Stimulated activated CD8-positive, alpha-beta memory T cell treated with anti-CD3 and anti-CD28 coated beads, Interleukin-12 subunit alpha, Interleukin-12 subunit beta, amount 100 ng/mL, for 1 hour (primary cell): Measurements from ENCODE around the gene APC.

Experiments
- DNase-seq: peaks from one replicate; pipeline ENCODE4 v3.0.0-alpha.2; 2020; ENCODE audit warnings: low read depth

APC gene

DNA sequence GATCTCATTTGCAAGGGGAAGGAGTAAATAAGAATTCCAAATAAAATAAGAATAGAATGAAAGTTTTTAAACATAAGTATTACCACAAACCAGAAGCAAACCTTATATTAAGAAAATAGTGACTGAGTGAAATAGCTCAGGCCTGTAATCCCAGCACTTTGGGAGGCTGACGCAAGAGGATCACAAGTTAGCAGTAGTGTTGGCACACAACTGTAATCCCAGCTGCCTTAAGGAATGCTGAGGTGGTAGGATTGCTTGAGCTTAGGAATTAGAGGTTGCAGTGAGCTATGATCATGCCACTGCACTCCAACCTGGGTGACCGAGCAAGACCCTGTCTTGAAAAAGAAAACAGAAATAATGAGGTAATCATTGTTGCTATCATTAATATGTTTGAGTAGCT lies 47.0 kb downstream of the APC start:
- no peak for DNase-seq

DNA sequence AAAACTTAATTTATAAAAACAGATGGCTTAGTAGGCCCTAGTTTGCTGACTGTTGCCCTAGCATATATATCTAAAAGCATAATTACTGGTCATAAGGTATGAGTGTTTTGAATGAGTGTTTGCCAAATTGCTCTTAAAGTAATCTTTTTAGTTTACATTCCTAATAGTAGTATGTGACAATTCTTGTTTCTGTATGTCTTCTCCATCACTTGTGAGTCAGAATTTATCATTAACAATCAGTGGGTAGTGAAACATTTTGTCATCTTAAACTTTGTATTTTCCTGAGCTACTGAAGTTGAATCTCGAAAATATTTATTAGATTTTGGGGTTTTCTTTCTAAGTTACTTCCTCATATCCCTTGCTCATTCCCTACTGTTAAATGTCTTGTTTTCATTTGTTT lies 49.6 kb downstream of the APC start:
- no peak for DNase-seq

DNA sequence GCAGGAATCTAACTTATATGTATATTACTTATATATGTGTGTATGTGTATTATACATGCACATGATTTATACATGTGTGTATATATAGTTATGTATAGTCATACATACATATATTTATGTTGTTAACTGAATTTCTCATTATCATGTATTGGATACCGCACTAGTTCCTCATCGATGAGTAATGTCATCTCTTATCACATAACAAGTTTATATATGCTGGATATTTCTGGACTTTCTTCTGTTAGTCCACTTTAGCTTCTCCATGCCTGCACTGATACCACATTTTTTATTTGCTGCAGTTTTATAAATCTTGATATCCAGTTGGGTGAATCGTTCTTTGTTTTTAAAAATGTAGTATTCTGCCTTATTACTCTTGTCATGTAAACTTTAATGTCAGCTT lies 50.2 kb downstream of the APC start:
- no peak for DNase-seq

DNA sequence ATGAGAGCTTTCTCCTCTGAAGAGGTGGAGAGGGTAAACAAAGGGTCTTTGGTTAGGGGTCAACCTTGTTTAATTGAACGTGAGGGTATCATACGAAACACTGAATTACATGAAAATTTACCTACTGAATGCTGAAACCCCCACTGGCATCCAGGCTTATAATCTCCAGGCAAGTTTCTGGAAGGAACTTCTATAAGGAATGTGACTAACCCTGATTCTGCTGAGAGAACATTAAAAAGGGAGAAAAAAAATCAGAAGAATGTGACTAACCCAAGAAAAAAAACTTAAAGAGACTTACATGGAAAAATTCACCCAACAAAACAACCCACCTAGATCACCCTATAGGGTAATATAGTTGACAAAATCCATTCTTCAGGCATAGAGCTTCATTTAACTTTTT lies 55.5 kb downstream of the APC start:
- no peak for DNase-seq

DNA sequence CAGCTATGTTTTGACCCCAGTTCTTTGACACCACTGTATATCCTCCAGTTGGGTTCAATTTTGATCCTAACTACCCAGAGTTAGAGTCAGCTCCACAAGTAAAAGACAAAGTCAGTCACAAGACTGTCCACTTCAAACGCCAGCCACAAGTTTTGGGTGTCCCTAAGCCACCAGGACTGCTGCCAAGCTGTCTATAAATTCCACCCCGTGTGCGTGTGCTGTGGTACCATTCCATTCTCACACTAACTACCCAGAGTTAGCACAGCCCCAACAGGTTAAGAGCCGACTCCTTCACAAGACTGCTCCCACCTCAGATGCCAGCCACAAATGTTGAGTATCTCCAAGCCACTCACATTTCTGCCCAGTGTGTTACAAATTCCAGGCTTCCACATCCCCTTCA lies 56.7 kb downstream of the APC start:
- DNase-seq, result no peak

DNA sequence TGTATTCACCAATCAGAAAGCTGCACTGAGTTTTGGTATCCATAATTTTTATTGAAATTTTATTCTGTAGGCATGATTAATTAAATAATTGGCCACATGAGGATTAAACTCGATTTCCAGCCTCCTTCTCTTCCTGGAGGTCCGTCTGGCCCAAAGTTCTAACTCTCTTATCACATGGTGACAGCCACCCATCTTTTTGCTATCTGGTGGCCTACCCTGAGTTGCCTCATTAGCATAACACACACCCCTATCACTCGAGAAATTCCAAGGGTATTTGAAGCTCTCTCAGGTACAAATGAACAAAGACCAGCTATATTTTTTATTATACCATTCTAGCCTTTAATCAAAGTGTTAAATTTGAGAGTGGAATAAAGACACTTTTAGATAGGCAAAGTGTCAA lies 57.7 kb downstream of the APC start:
- DNase-seq, result no peak

DNA sequence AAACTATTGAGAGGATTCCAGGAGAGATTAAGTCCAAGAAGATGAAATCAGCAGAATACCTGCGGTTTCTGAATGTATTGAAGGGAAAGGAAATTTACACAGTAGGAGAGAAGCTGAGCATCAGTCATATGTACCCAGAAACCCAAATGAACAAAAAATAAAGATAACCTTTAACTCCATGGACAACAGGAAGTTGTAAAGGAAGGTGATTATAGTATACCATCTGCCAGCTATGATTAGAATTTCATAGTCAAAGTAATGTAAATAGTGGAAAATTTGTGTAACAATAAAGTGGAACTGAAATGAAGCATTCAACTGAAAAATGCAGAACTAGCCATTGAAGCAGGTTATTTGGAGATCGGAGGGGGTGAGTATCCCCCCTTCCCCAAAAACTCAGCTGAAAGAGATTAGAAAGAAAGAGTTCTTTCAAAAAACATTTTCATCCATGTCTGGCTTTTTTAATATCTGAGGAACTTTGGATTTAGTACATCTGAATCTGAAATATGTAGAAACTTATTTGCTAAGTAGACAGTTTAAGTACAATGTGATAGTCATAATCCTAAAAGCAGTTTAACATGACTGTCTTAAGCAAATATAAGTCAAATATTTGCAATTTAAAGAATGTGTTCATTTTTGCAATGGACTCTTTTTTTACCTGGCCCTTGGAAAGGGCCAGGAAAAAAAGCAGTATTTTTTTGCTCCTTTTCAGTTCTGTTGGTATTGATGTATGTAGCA lies 58.4 kb downstream of the APC start:
- no peak for DNase-seq

DNA sequence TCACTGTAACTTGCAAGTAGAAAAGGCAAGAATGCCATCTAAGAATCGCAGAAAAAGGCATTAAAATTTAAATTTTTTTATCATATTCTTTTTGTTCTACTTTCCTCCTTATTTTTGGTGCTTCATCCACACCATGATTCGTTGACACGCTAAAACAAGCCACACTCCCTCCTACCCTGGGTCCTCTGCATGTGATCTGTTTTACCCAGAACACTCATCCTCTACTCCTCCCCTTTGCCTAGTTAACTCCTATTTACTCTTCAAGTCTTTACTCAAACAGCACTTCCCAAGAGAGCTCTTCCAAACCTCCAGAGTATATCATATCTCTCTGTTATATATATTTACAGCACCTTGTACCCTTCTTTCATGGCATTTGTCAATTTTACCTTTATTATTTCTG lies 62.0 kb downstream of the APC start:
- no peak for DNase-seq

DNA sequence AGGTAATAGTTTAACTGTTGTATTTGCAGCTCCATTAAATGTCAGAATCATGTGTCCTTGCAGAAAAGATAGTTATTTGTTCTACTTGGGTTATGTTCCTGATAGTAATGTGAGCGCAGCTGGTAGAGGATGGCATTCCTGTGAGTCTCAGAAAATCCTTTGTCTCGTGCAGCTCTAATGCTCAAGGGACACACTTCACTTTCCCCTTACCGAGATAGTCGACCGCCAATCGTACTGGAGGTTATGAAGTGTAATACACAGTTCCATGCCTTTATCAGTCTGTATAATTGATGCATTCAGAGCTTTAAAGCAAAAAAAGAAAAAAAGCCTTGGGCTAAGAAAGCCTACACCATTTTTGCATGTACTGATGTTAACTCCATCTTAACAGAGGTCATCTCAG lies 63.2 kb downstream of the APC start:
- DNase-seq, result no peak

DNA sequence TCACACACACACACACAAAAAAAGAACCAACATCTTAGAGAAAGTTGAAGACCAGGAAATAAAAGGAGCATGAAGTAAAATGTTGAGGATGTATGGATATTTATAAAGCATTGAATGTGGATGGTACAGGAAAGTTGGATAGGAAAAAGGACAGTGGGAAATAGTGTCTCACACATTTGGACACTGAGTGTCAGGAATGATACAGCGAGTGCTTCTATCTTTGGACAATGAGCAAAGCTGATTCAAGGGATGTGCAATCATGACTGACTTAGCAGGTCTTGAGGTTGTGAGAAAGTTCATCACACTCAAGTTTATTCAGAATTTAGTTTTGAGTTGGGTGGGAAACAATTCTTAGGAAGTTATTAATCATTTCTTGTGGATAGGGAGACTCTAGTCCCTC lies 73.3 kb downstream of the APC start:
- DNase-seq, result no peak

DNA sequence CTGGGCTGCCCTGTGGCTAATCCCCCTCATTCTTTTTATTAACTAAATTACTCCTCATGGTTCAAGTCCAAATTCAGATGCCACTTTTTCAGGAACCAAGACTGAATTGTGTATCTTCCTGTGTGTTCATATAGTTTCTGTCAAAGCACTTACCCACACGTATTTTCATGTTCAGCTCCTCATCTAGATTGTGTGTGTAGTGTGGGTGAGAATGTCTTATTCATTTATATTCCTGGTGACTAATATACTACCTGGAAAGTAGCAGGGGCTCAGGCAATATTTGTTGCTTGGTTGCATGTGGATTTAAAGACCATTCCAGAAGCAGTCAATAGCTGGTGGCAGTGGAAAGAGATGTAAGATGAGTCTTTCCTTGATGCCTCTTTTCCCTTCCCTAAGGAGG lies 74.9 kb downstream of the APC start:
- no peak for DNase-seq

DNA sequence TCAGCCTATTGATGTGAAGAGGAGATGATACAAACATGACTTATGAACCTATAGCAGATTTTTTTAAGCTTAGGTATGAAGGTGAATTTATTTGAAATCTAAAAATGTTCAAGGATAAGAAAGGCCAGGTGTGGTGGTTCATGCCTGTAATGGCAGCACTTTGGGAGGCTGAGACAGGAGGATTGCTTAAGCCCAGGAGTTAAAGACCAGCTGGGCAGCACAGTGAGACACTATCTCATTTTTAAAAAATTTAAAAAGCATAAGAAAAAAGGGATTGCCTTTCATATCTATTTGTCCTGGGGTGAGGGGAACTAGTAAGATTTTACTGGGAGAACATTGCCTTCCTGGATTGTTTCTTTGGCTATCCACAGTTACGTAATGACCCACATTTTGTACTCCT lies 82.6 kb downstream of the APC start:
- no peak for DNase-seq

DNA sequence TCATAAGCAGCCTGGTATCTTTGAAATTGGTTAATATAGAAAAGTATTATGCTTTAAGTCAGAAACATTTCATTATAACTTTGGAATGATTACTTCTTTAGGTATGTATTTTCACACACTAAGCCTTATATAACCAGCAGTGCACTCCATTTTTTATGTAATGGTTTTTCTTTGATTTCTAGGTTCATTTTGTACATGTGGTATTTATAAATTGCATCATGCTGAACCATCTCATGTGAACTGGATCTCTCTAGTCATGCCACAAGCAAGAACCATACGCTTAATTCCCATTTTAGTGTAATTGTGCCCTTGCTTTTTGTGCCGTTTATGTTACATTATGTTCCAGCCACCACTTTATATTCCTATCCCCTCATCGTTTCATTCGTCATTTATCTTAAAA lies 84.8 kb downstream of the APC start:
- no peak for DNase-seq

DNA sequence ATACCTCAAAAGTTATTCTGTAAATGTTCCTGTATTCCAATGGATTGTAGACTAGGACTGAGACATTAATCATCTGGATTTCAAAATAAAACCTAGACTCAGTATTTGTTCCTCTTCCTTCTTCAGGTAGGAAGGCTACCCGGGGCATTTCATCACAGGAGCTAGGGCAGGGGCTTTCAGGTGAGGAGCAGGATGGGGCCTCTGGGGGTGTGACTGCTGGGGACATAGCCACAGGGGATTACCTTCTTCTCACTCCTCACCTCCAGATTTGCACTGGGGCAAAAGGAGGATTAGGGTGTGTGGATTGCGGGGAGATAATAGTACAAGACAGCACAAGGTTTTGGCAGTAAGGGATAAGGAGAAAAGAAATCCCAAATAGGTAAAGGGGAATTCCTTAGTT lies 85.5 kb downstream of the APC start:
- DNase-seq, result no peak

DNA sequence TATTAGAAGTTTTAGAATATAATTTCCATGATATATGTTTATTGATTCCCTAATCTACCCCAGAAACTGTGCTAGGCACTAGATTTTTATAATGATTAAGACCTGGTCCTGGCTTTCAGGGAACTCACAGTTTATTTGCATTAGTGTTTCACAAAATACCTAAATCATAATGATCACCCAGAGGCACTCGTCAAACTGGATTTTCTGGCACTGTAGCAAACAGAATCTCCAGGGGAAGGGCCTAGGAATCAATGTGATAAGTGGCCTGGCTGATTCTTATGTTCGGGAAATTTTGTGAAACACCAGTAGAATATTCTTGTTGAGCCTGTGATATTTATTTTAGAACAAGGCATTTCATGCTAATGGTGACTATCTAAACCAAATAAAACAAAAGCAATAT lies 86.0 kb downstream of the APC start:
- DNase-seq, result no peak

DNA sequence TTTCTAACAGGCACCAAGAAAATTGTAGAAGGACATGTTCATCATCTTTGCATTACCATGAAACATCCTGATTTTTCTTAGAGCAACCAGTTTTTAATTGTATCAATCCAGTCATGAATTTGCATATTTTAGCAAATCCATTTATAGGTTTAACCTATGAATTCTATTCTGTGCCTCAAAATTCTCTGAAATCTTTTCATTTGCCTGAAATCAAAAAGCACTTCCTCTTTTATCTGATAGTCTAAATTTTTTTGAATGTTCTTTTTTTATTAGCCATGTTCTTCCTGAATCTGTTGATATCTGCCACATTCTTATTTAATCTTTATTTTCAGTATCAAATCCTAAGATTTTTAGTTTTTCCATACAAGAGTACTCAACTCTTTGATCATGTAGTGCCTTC lies 86.5 kb downstream of the APC start:
- DNase-seq, result no peak

DNA sequence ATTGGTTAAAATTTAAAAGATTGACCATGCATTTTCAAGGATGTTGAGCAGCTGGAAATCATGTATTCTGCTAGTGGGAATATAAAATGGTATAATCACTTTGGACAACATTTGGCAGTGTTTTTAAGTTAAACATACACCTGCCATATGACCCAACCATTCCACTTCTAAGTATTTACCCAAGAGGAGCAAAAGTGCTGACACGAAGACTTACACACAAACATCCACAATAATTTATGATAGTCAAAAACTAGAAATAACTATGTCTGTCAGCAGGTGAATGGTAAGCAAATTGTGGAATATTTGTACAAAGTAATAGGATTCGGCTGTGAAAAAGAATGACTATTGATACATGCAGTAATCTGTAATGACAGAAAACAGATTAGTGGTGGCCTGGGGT lies 92.7 kb downstream of the APC start:
- no peak for DNase-seq

DNA sequence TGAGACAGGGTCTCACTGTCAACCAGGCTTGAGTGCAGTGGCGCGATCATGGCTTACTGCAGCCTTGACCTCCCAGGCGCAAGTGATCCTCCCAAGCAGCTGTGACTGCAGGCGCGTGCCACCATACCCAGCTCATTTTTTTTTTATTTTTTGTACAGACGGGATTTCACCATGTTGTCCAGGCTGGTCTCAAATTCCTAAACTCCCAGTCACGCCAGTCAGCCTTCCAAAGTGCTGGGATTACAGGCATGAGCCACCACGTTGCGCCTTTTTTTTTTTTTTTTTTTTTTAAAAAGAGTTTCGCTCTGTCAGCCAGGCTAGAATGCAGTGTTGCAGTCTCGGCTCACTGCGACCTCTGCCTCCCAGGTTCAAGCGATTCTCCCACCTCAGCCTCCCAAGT lies 96.3 kb downstream of the APC start:
- DNase-seq, result no peak

DNA sequence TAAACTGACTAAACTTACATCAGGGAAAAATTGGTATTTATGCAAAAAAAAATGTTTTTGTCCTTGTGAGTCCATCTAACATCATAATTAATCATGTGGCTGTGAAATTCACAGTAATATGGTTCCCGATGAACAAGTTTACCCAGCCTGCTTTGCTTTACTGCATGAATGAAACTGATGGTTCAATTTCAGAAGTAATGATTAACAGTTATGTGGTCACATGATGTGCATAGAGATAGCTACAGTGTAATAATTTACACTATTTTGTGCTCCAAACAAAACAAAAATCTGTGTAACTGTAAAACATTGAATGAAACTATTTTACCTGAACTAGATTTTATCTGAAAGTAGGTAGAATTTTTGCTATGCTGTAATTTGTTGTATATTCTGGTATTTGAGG lies 106.8 kb downstream of the APC start:
- no peak for DNase-seq

DNA sequence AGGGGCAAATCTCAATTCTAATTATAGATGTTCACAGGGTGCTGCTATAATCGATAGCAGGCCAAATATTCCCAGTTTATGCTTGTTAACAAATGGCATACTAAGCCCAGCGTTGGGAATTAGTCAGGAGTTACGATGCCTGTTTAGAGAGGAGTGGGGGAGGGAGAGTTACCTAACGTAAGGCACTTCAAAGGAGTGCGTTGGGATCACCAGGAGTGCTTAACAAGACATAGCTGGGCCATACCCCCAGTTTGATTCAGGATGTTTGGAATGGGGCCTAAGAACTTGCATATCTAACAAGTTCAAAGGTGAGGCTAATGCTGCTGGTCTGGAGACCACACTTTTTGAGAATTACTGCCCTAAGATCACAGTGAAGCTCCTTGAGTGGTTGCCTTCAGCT lies 108.9 kb downstream of the APC start:
- DNase-seq, result no peak

DNA sequence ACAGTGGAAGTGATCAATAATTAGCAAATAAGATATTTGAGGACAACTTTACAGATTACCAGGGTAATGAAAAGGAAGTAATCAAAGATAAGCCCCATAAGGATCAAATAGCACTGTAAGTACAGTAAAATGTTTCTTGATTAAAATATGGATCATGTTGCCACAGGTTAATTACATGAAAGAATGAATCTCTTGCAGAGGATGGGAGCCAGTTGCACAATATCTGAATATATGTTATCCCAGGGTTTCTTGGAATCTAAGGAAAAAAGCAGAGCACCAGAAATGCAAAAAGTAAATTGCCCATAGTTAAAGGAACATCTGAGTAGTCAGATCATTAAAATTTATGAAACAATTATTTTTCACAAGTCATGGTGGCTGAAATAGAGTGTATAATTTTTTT lies 109.6 kb downstream of the APC start:
- no peak for DNase-seq

DNA sequence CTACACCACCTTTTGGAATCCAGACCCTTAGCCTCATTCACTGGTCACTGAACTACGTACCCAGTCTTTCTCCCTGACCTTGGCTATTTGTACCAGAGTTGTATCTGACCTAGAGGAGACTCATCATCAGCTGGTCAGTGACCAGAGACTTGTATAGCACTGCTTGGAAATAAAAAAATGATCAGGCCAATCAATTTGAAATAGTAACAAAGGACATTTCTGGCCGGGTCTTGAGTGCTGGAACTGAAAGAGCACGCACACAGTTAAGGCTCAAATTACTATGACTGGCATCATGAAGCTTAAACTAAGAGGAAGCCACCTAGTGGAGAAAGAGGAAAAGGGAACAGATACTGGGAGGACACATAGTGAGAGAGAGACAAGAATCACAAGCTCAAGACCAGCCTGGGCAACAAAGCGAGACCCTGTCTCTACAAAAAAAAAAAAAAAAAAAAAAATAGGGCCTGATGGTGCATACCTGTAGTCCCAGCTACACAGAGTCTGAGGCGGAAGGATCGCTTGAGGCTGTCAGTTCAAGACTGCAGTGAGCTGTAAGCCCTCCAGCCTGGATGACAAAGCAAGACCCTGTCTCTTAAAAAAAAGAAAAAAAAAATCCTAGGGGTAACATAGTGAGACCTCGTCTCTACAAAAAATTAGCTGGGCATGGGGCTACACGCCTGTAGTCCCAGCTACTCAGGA lies 110.6 kb downstream of the APC start:
- DNase-seq, result no peak

DNA sequence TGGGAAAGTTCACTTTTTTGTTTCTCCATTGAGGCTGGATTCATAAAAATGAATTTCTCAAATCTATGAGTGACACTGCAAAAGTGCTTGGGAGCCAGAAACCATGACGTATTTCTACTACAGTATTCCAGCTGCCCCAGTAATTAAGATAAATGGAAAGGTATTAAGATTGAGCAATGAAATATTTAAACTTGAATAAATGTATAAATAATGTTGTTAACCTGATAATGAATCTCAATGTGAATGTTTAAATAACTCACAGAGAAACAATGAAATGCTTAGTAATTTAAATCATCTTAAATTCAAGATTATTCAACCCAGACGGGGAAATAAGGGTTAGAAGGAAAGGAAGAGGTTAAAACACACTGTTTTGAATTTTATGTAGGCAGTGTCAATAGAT lies 112.2 kb downstream of the APC start:
- DNase-seq, result no peak

DNA sequence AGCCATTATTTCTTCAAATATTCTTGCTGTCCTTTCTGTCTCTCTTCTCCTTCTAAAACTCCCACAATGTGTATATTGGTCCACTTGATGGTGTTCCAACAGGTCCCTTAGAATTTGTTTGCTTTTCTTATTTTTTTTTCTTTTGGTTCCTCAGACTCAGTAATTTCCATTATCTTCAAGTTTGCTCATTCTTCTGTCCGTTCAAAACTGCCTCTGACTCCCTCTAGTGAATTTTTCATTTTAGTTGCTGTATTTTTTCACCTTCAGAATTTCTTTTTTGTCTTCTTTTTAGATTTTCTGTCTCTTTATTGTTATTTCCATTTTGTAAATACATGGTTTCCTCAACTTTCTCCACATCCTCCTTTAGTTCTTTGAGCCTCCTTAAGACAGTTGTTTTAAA lies 117.0 kb downstream of the APC start:
- DNase-seq, result no peak
